HCT116 (cell line): ENCODE measurements around the gene MYO7B.

Experiments
- ATF3 ChIP-seq: IDR thresholded peaks from 2 replicates; pipeline ENCODE4 v1.6.1; 2012
- CEBPB ChIP-seq: IDR thresholded peaks from 2 replicates; pipeline ENCODE4 v1.6.1; 2012; ENCODE audit warnings: low read depth
- CTCF ChIP-seq, 3 experiments: fragments of 200-600 bp in 1 of 3; sonication (generic) in 1 of 3; IDR thresholded peaks in 2 of 3; conservative IDR thresholded peaks in 1 of 3; 2 replicates each; pipeline ENCODE4 v1.5.1; 2012 to 2017; ENCODE audit warnings: low read depth in 2 of 3, low read length in 2 of 3, antibody characterized with exemption in 1 of 3, borderline replicate concordance in 1 of 3, control low read depth in 1 of 3, mild to moderate bottlenecking in 1 of 3, mixed read lengths in 1 of 3, mixed run types in 1 of 3, moderate library complexity in 1 of 3; ENCODE audit not compliant: insufficient read depth in 1 of 3
- EZH2 ChIP-seq: fragments of 200-600 bp; sonication (generic); IDR thresholded peaks from 2 replicates; pipeline ENCODE4 v1.6.1; 2017; ENCODE audit warnings: antibody characterized with exemption, mixed run types
- JUND ChIP-seq: IDR thresholded peaks from 2 replicates; pipeline ENCODE4 v1.6.1; 2012
- MAX ChIP-seq: IDR thresholded peaks from 2 replicates; pipeline ENCODE4 v1.6.1; 2012
- POLR2A ChIP-seq: IDR thresholded peaks from 2 replicates; pipeline ENCODE4 v1.7.0; 2011; ENCODE audit warnings: borderline replicate concordance; ENCODE audit not compliant: insufficient read depth, insufficient read length; ENCODE audit errors: extremely low read depth
- POLR2AphosphoS5 ChIP-seq: IDR thresholded peaks from 2 replicates; pipeline ENCODE4 v1.6.1; 2011; ENCODE audit warnings: mild to moderate bottlenecking, low read depth, low read length, moderate library complexity
- RAD21 ChIP-seq: IDR thresholded peaks from 2 replicates; pipeline ENCODE4 v1.6.1; 2012; ENCODE audit warnings: low read depth, mild to moderate bottlenecking
- REST ChIP-seq: IDR thresholded peaks from 2 replicates; pipeline ENCODE4 v1.6.1; 2012; ENCODE audit warnings: low read depth
- SIN3A ChIP-seq: IDR thresholded peaks from 2 replicates; pipeline ENCODE4 v1.6.1; 2012; ENCODE audit warnings: low read depth
- YY1 ChIP-seq: IDR thresholded peaks from 2 replicates; pipeline ENCODE4 v1.6.1; 2011; ENCODE audit warnings: low read length, low read depth, moderate library complexity, mild to moderate bottlenecking; ENCODE audit not compliant: insufficient replicate concordance; ENCODE audit errors: extremely low read depth

GRCh38 chr2:127579231-127579630 is 43.7 kb downstream of the MYO7B start:
- TF ChIP-seq CTCF (IDR thresholded peaks at IDR 0.05 in 2 of 3, conservative IDR thresholded peaks at IDR 0.05 in 1 of 3; ENCODE audit: borderline replicate concordance in 1 of 3, insufficient read depth in 1 of 3, low read depth in 2 of 3, low read length in 2 of 3) (no peak), RAD21 (no peak), REST (no peak), ATF3 (no peak), SIN3A (no peak), POLR2A (no peak), POLR2AphosphoS5 (no peak), EZH2 (no peak), CEBPB (no peak), JUND (no peak), MAX (no peak), YY1 (no peak)
